ENCODE results near the gene GULP1.

- TF ChIP-seq CTCF (IDR thresholded peaks at IDR 0.05) (no peak), POLR2A (IDR thresholded peaks at IDR 0.05) (no peak)
These were observed 53.8 kb downstream of the GULP1 start for GRCh38 chr2:188345426-188345825.
